GM11168 (cell line): ENCODE results near the gene NRN1.
"Not testable (repeated sequence)": the region's sequence is repeated elsewhere in the genome, so short reads cannot be mapped to it uniquely, and the experiment has no call there.

Experiments used
- in situ Hi-C: fragments of 300-500 bp; cut with MboI; formaldehyde crosslinking; loops from one replicate; pipeline ENCODE4 v1.12.0; 2022; ENCODE audit warnings: low sequenced_read_pairs; ENCODE audit not compliant: unreplicated experiment

Gene NRN1

GRCh38 chr6:5986861-5987260, 19.9 kb downstream of the NRN1 start:
- in situ Hi-C loops: loop anchor here (25.0 kb wide), 1 partner anchor 525 kb away; no protein-coding TSS in a partner anchor

GRCh38 chr6:5984150-5985089, 22.3 kb downstream of the NRN1 start:
- in situ Hi-C loops: loop anchor here (25.0 kb wide), 1 partner anchor 522 kb away; no protein-coding TSS in a partner anchor

DNA sequence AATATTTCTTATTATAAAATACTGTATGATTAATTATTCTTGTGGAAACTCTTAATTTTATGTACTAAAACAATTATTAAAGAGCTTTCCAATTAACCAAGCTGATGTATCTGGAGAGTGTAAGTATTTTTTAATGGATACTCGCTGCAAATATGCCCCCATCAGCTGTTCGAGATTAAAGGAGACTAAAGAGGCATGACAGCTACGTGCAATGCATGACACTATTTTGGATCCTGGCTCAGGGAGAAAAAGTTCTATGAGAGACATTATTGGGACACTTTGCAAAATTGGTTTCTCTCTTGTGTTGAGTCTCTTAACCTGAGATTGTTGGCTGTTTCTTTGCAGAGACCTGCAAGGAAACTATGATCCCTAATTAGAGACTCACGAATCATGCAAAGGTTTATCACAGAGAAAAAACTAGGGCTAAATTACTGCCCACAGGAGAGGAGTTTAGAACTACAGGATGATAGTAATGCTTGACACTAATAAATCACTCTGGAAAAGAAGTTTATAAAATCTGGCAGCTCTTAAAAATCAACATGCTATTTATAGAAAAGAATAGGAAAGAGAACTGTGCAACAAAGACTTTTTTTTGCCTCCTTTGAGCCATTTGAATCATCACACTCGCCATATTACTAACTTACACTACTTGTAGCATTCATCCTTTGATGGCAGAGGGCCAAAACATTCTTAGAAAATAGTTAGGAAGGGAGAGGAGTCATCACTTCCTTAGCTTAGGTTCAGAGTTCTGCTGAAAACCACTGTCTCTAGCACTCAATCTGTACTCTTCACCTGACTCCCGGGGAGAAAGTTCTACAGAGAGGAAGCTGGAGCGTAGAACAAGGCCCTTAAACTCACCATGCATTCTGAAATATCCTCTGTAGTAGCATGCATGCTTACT, 25.3 kb downstream of the NRN1 start:
- in situ Hi-C loops: loop anchor here (25.0 kb wide), 1 partner anchor 519 kb away; no protein-coding TSS in a partner anchor

- in situ Hi-C loops: loop anchor here (25.0 kb wide), 1 partner anchor 518 kb away; no protein-coding TSS in a partner anchor
These were observed 26.9 kb downstream of the NRN1 start for GRCh38 chr6:5979650-5980420.

DNA sequence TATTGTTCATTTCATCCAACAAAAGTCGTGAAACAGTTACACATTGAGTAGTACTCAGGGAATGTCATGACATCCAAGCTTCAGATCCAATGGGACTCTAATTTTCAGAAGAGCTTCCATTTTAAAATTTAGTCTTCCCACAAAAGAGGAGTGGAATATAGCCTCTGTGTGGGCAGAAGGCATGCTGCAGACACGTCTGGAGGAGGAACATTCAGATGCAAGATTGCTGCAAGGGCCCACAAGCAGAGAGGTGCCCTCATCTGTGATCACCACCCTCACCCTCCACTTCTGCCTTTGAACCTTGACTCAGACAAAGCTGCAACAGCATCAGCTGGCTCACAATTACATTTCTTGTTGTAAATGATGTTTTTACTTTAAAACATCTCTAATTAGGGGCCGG, 29.9 kb downstream of the NRN1 start:
- in situ Hi-C loops: loop anchor here (25.0 kb wide), 1 partner anchor 515 kb away; no protein-coding TSS in a partner anchor

GRCh38 chr6:5968817-5969734, 37.6 kb downstream of the NRN1 start:
- in situ Hi-C loops: no loop called here

DNA sequence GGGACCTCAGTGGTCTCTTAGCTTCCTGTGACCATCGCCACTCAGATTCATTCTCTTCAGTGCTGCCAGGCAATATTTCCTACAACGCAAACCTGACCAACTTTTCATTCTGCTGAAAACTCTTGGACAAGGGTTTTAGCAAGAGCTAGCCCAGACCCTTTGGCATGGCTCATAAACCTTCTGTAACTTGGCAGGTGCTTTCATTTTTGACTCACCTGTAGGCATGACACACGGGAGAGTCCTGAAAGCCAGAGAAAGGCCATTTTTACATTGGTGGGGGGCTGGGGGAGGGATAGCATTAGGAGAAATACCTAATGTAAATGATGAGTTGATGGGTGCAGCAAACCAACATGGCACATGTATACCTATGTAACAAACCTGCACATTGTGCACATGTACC, 38.7 kb downstream of the NRN1 start:
- in situ Hi-C loops: not testable (repeated sequence)

GRCh38 chr6:5967594-5967993, 39.1 kb downstream of the NRN1 start:
- in situ Hi-C loops: no loop called here

DNA sequence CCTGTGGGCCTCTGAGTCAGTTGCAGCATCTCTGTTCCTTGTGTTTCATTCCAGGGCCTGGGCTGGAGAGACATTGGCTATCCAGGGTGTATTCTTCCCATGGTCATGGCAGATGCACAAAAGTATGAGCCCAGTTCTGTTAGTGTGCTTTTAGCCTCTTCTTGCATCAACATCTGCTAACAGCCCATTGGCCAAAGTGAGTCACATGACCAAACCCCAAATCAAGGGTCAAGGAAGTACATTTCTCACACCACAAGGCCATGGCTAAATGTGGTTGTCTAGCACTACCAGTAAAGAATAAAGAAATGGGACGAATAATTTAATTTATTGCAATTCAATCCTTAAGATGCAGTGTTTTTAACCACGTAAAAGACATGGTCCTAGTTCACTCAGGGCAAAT, 43.9 kb downstream of the NRN1 start:
- in situ Hi-C loops: no loop called here

GRCh38 chr6:5961836-5962235, 44.9 kb downstream of the NRN1 start:
- in situ Hi-C loops: no loop called here

GRCh38 chr6:5960456-5960855, 46.3 kb downstream of the NRN1 start:
- in situ Hi-C loops: no loop called here

- in situ Hi-C loops: no loop called here
These were observed 47.8 kb downstream of the NRN1 start for GRCh38 chr6:5958921-5959320.

- in situ Hi-C loops: no loop called here
These were observed 49.8 kb downstream of the NRN1 start for GRCh38 chr6:5956939-5957338.

DNA sequence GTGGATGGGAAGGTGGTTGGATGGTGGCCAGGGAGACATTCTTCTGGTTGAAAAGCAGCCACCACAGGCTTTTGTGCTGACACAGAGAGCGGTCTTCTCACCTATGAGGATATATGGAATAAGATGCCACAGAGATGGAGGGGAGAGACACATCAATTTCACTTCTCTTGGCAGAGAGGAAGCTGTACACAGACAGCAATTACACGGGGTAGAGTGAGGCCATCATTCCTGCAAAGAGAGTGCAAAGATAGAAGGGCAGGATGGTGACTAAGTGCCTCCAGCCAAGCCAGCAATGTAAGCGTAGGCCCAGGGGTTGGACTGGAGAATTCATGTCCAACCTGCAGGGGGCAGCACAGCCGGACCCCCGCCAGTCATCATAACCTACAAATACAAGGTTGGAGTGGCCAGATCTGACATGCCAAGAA, 56.4 kb downstream of the NRN1 start:
- in situ Hi-C loops: no loop called here
